PC-3 (cell line): ENCODE measurements around the gene PKNOX2. TPM values are rescaled to one million over a fixed set of nuclear protein-coding genes. Genes with fewer than 3 reads are reported as not detected.

Experiments used
- ATAC-seq: fragments of 200-7000 bp; cut with Tn5 transposase; 2 replicates; pipeline ENCODE4 v1.9.1; 2020; ENCODE audit warnings: mild to moderate bottlenecking, moderate library complexity
- BruUV-seq: library from RNA; stranded (reverse); fragments of 400-500 nt; replicated peaks from 2 replicates; lab custom pipeline; 2021; lab: Mats Ljungman, UMichigan
- CTCF ChIA-PET: fragments of 300-600 bp; sonication (Branson Sonifier 250); formaldehyde crosslinking; loops from one replicate; lab custom pipeline; 2022; ENCODE audit warnings: antibody characterized with exemption; lab: Charles Lee
- POLR2A ChIA-PET: fragments of 300-600 bp; sonication (Branson Sonifier 250); formaldehyde crosslinking; loops from one replicate; lab custom pipeline; 2022; ENCODE audit warnings: antibody characterized with exemption; ENCODE audit not compliant: unreplicated experiment; lab: Charles Lee
- DNase-seq: peaks from one replicate; pipeline ENCODE4 v3.0.0-alpha.2; 2015
- H2AFZ ChIP-seq: fragments of 300-600 bp; sonication (generic); 2 replicates; pipeline ENCODE4 v1.6.0; 2016; ENCODE audit warnings: antibody characterized with exemption, low read length
- H3F3A ChIP-seq: fragments of 300-600 bp; sonication (generic); one replicate; pipeline ENCODE4 v1.6.0; 2017; ENCODE audit warnings: antibody characterized with exemption, low read length, control low read depth, mild to moderate bottlenecking; ENCODE audit not compliant: unreplicated experiment
- H3K27ac ChIP-seq: fragments of 300-600 bp; sonication (generic); 2 replicates; pipeline ENCODE4 v1.5.1; 2016; ENCODE audit warnings: mild to moderate bottlenecking, low read length
- H3K27me3 ChIP-seq: fragments of 300-600 bp; sonication (generic); 2 replicates; pipeline ENCODE4 v1.6.1; 2016; ENCODE audit warnings: low read length, mixed read lengths
- H3K36me3 ChIP-seq: fragments of 300-600 bp; sonication (generic); 2 replicates; pipeline ENCODE4 v1.6.1; 2016; ENCODE audit warnings: low read depth, mixed run types, low read length, mixed read lengths
- H3K4me1 ChIP-seq: fragments of 300-600 bp; sonication (generic); 2 replicates; pipeline ENCODE4 v1.5.1; 2016; ENCODE audit warnings: low read length; ENCODE audit not compliant: insufficient read depth
- H3K4me2 ChIP-seq: fragments of 300-600 bp; sonication (generic); 2 replicates; pipeline ENCODE4 v1.6.0; 2016; ENCODE audit warnings: low read length
- H3K4me3 ChIP-seq: fragments of 300-600 bp; sonication (generic); 2 replicates; pipeline ENCODE4 v1.5.1; 2016; ENCODE audit warnings: mild to moderate bottlenecking, low read length, mixed read lengths
- H3K79me2 ChIP-seq: fragments of 300-600 bp; sonication (generic); 2 replicates; pipeline ENCODE4 v1.6.1; 2017; ENCODE audit warnings: low read length, mixed read lengths
- H3K9ac ChIP-seq: fragments of 300-600 bp; sonication (generic); 2 replicates; pipeline ENCODE4 v1.6.0; 2016; ENCODE audit warnings: mild to moderate bottlenecking, low read length
- H3K9me2 ChIP-seq: fragments of 300-600 bp; sonication (generic); replicated peaks from 2 replicates; pipeline ENCODE4 v1.6.1; 2016; ENCODE audit warnings: mixed run types, low read length, mixed read lengths
- H3K9me3 ChIP-seq: fragments of 300-600 bp; sonication (generic); 2 replicates; pipeline ENCODE4 v1.6.1; 2016; ENCODE audit warnings: low read length, mixed read lengths
- H4K20me1 ChIP-seq: fragments of 300-600 bp; sonication (generic); 2 replicates; pipeline ENCODE4 v1.6.1; 2016; ENCODE audit warnings: low read length, mixed read lengths
- EZH2 ChIP-seq: fragments of 300-600 bp; sonication (generic); IDR thresholded peaks from one replicate; pipeline ENCODE4 v1.6.1; 2017; ENCODE audit warnings: antibody characterized with exemption, mild to moderate bottlenecking, low read length; ENCODE audit not compliant: unreplicated experiment
- EZH2phosphoT487 ChIP-seq: fragments of 300-600 bp; sonication (generic); IDR thresholded peaks from 2 replicates; pipeline ENCODE4 v1.6.1; 2018; ENCODE audit warnings: mild to moderate bottlenecking, antibody characterized with exemption, low read length, borderline replicate concordance
- intact Hi-C: fragments of 100-400 bp; cut with micrococcal nuclease; formaldehyde crosslinking; loops from 2 replicates; pipeline ENCODE4 v1.9.0; 2023
- total RNA-seq: library from RNA; depleted of rRNA; stranded (reverse); fragments of >200 nt; gene quantifications from 2 replicates; pipeline ENCODE4 v1.2.3, GENCODE V29; 2014
- TF ChIP-seq, protein P1 (sequence below): fragments of 300-600 bp; sonication (generic); conservative IDR thresholded peaks from 2 replicates; pipeline ENCODE4 v1.5.1; 2017; ENCODE audit warnings: antibody characterized with exemption, low read depth, mild to moderate bottlenecking, low read length

The PKNOX2 gene
- total RNA-seq, 1 experiment from 2014 or later, result not detected

DNA sequence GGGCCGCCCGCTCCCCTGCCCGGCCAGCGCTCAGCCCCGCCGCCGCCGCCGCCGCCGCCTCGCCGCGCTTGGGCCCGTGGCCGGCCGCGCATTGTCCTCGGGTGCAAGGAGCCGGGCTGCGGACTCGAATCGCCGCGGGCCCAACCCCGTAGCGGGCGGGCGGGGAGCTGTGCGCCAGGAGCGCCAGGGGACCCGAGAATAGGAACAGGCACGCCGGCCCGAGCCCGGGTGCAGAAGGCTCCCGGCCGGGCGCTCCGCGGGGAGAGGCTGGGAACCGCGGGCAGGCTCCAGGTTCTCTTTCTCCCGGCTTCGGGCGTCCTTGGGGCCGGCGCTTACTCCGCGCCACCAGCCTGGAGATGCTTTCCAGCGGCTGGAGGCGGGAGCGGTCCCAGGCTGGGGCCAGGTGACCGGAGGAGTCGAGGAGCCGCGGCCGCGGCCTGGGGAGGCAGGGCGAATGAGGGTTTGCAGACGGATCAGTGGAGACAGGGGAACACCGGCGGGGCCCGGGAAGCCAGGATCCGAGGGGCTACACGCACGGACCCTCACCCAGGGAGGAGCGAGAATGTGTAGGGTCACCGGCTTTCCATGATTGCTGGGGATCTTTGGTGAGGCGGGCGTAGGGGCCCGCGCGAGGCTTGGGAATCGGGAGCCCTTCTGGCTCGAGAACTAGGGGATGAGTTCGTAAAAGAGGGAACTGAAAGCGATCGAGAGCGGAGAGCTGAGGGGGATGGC, 726 bp downstream of the PKNOX2 start:
- POLR2A ChIA-PET, result no interaction called here
- peaks cover 7% of the 10 kb centered on the region; the same call in 1 of the 2 replicates for H3K4me1 ChIP-seq
- TF ChIP-seq EZH2 (peak; percentile 96), EZH2phosphoT487 (peak; percentile 66; the same call in 1 of the 2 replicates)
- TF ChIP-seq, protein P1, sequence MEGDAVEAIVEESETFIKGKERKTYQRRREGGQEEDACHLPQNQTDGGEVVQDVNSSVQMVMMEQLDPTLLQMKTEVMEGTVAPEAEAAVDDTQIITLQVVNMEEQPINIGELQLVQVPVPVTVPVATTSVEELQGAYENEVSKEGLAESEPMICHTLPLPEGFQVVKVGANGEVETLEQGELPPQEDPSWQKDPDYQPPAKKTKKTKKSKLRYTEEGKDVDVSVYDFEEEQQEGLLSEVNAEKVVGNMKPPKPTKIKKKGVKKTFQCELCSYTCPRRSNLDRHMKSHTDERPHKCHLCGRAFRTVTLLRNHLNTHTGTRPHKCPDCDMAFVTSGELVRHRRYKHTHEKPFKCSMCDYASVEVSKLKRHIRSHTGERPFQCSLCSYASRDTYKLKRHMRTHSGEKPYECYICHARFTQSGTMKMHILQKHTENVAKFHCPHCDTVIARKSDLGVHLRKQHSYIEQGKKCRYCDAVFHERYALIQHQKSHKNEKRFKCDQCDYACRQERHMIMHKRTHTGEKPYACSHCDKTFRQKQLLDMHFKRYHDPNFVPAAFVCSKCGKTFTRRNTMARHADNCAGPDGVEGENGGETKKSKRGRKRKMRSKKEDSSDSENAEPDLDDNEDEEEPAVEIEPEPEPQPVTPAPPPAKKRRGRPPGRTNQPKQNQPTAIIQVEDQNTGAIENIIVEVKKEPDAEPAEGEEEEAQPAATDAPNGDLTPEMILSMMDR, result no peak
- peak overlapping the region; percentile 88 for H2AFZ ChIP-seq
- no peak overlapping the region for H3K9ac ChIP-seq
- ATAC-seq, result peak; percentile 56
- no peaks in the 10 kb centered on the region for H3K9me2 ChIP-seq
- H3K36me3 ChIP-seq, result no peaks in the 10 kb centered on the region
- H3K4me3 ChIP-seq, result peak overlapping the region; percentile 78
- peak overlapping the region; percentile 100 for H3K4me2 ChIP-seq
- no peaks in the 10 kb centered on the region for H3F3A ChIP-seq
- no peaks in the 10 kb centered on the region for H3K9me3 ChIP-seq
- CTCF ChIA-PET, result interaction anchor here (0.6 to 0.8 kb wide), 2 partner anchors 181 to 515 kb away, joined by 3 read pairs; no protein-coding TSS in a partner anchor
- intact Hi-C loops, result loop anchor here (5.0 to 10.0 kb wide), 2 partner anchors 182 to 710 kb away; no protein-coding TSS in a partner anchor
- H3K27ac ChIP-seq, result no peak overlapping the region
- H3K27me3 ChIP-seq, result peaks cover 24% of the 10 kb centered on the region
- DNase-seq, result peak; percentile 19
- BruUV-seq, result no TSS peak
- no peaks in the 10 kb centered on the region for H4K20me1 ChIP-seq
- H3K79me2 ChIP-seq, result no peaks in the 10 kb centered on the region

DNA sequence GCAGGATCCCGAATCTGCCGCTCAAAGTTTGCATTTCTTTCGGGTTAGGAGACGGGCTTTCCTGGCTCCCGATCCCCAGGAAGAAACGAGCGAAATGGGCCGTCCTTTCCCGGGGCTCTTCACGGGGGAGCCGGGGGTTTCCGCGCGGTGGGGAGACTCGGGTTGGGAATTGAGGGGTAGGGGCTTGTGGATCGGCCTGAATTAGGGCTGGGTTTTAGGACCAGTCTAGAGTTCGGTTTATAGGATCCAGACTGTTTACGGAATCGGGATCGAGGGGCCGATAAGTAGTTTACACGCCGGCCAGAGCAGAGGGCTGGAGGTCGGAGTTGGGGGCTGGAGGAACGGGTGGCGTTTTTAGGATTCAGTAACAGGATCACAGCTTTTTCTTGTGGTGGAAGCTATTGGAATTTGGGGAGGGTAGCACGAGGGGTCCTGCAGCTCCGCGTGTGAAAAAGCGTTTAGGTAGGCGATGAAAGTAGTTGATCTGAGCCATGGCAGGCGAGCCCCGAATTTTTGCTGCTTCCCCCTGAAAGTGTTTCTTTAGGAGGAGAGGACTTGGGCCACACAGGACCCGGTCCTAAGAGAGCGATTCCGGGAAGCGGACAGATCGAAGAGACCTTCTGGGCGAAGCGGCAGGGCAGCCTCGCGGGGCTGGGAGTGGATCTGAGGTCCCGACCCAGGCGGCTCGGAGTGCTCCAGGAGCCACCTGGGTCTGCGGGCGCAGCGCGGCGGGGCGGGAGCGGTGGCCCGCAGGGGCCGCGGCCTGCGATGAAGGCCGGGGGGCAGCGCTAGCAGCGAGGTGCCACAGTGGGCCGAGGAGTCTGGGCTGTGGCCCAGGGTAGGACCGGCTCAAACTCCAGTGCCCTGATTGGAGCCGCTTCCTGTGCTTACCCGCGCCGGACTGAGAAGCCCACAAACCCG, 1.6 kb downstream of the PKNOX2 start:
- Histone ChIP-seq H3K27ac (no peak overlapping the region), H3K4me1 (peaks cover 7% of the 10 kb centered on the region; the same call in 1 of the 2 replicates), H3K9ac (no peak overlapping the region), H3K9me2 (no peaks in the 10 kb centered on the region), H4K20me1 (no peaks in the 10 kb centered on the region), H3K4me2 (peak overlapping the region; percentile 100), H2AFZ (peak overlapping the region; percentile 84), H3F3A (no peaks in the 10 kb centered on the region), H3K27me3 (peaks cover 22% of the 10 kb centered on the region), H3K9me3 (no peaks in the 10 kb centered on the region), H3K36me3 (no peaks in the 10 kb centered on the region), H3K4me3 (peak overlapping the region; percentile 78), H3K79me2 (no peaks in the 10 kb centered on the region)
- BruUV-seq, result no TSS peak
- DNase-seq (no peak), ATAC-seq (no peak)
- CTCF ChIA-PET, result no interaction called here
- intact Hi-C loops, result loop anchor here (5.0 to 10.0 kb wide), 2 partner anchors 181 to 709 kb away; no protein-coding TSS in a partner anchor
- TF ChIP-seq EZH2, result peak; percentile 53
- peak; percentile 18; the same call in 1 of the 2 replicates for TF ChIP-seq EZH2phosphoT487
- TF ChIP-seq, protein P1, result no peak
- POLR2A ChIA-PET, result no interaction called here
